A204.1 (cell line): ENCODE data around the gene LYSMD4.

Experiments used
- FAIRE-seq: peaks from 2 replicates; lab custom pipeline; 2012; peaks lifted over from hg19 to GRCh38; lab: Jason Lieb, UNC

The LYSMD4 gene

GRCh38 chr15:99731336-99732123 lies 1.7 kb downstream of the LYSMD4 start:
- FAIRE-seq: no peak

- no peak for FAIRE-seq
These were observed 3.3 kb downstream of the LYSMD4 start for GRCh38 chr15:99729920-99730319.

- no peak for FAIRE-seq
These were observed 3.9 kb downstream of the LYSMD4 start for GRCh38 chr15:99729327-99729726.

GRCh38 chr15:99728916-99729315 lies 4.3 kb downstream of the LYSMD4 start:
- no peak for FAIRE-seq

- no peak for FAIRE-seq
These were observed 5.5 kb downstream of the LYSMD4 start for GRCh38 chr15:99727733-99728132.

- no peak for FAIRE-seq
These were observed 5.9 kb downstream of the LYSMD4 start for GRCh38 chr15:99727330-99727729.

- no peak for FAIRE-seq
These were observed 6.9 kb downstream of the LYSMD4 start for GRCh38 chr15:99726333-99726732.

GRCh38 chr15:99722406-99722805 lies 10.8 kb downstream of the LYSMD4 start:
- FAIRE-seq: no peak

GRCh38 chr15:99721896-99722295 lies 11.3 kb downstream of the LYSMD4 start:
- no peak for FAIRE-seq

GRCh38 chr15:99721104-99721778 lies 12.0 kb downstream of the LYSMD4 start:
- FAIRE-seq: no peak

GRCh38 chr15:99720533-99720932 lies 12.7 kb downstream of the LYSMD4 start:
- FAIRE-seq: no peak

- FAIRE-seq: no peak
These were observed 14.1 kb downstream of the LYSMD4 start for GRCh38 chr15:99719096-99719541.

GRCh38 chr15:99718421-99718820 lies 14.8 kb downstream of the LYSMD4 start:
- no peak for FAIRE-seq

- no peak for FAIRE-seq
These were observed 15.9 kb downstream of the LYSMD4 start for GRCh38 chr15:99717161-99718009.

GRCh38 chr15:99716540-99717095 lies 16.6 kb downstream of the LYSMD4 start:
- no peak for FAIRE-seq

- no peak for FAIRE-seq
These were observed 20.8 kb downstream of the LYSMD4 start for GRCh38 chr15:99712415-99712814.

- FAIRE-seq: no peak
These were observed 21.6 kb downstream of the LYSMD4 start for GRCh38 chr15:99711625-99712024.

GRCh38 chr15:99709243-99709986 lies 23.8 kb downstream of the LYSMD4 start:
- no peak for FAIRE-seq

GRCh38 chr15:99708563-99708962 lies 24.7 kb downstream of the LYSMD4 start:
- FAIRE-seq: no peak

- FAIRE-seq: no peak
These were observed 25.6 kb downstream of the LYSMD4 start for GRCh38 chr15:99707473-99708270.
